ENCODE measurements around the gene ADGRG3. TPM values are rescaled to one million over a fixed set of nuclear protein-coding genes. Genes with fewer than 3 reads are reported as not detected.

ADGRG3 gene
- total and polyA plus RNA-seq, 10 of the 15 experiments (the other 5 are each of a cell fraction or from before 2014, with no cell fraction given) = 0.10 to 0.11 (median 0.10) TPM; not detected in 7

DNA sequence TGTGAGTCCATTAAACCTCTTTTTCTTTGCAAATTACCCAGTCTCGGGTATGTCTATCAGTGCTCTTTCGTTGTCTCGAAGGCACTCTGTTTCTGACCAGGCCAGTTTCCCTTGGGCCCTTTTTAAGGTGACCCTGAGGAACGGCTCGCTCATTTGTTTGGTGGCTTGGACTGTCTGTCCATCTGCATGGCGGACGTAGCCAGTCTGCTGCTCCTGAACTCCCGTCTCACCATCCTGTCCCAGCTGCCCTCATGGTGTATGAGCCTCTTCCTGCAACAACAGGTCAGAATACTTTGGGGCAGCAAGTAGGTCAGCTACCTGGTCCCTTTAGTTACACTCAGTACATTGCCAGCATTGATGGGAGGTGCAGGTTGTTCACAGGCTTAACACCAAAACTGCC is 45.5 kb downstream of the ADGRG3 start:
- H3K4me3 ChIP-seq = no peak overlapping the region
- ChIA-PET RAD21 (ENCODE audit: unreplicated experiment) (no interaction called here), POLR2A (no interaction called here), CTCF (interaction anchor here (1.5 to 1.6 kb wide), 2 partner anchors 113 to 137 kb away, joined by 4 to 5 read pairs; no protein-coding TSS in a partner anchor), SMC1A (ENCODE audit: uncharacterized antibody, unreplicated experiment) (no interaction called here)
- BruUV-seq (replicated peaks) = no TSS peak
- ATAC-seq = no peak
- H3K4me2 ChIP-seq (ENCODE audit: control insufficient read depth, insufficient read depth) = no peak overlapping the region
- WGBS (ENCODE audit: insufficient coverage, insufficient replicate concordance, low lambda C conversion rate, missing lambda C conversion rate) = 40% methylated on average over 8 of the region's 8 CpGs
- H3K27ac ChIP-seq (ENCODE audit: control insufficient read depth, insufficient read depth) = no peak overlapping the region
- no peaks in the 10 kb centered on the region for H3K36me3 ChIP-seq (ENCODE audit: control insufficient read depth in 2 of 2, insufficient read depth in 2 of 2, low read length in 1 of 2)
- H3K4me1 ChIP-seq (ENCODE audit: control insufficient read depth, insufficient read depth, low read length) = no peaks in the 10 kb centered on the region
- H4K20me1 ChIP-seq (ENCODE audit: control insufficient read depth, insufficient read depth) = no peaks in the 10 kb centered on the region
- H3K9ac ChIP-seq (ENCODE audit: control insufficient read depth, insufficient read depth, low read length) = no peak overlapping the region
- no peak for FAIRE-seq
- H3K79me2 ChIP-seq (ENCODE audit: control insufficient read depth, insufficient read depth, low read length) = no peaks in the 10 kb centered on the region
- no peaks in the 10 kb centered on the region for H3K9me3 ChIP-seq (replicated peaks; ENCODE audit: control insufficient read depth, insufficient read depth, low read length)
- intact Hi-C loops (cut with micrococcal nuclease; ENCODE audit: unreplicated experiment) = no loop called here
- no peak overlapping the region for H2AFZ ChIP-seq (ENCODE audit: control insufficient read depth, low read depth, low read length)
- peaks cover 0 to 2% of the 10 kb centered on the region in 2 experiments; a peak in 2 of 4 replicates for H3K27me3 ChIP-seq (replicated peaks in 1 of 2; ENCODE audit: control insufficient read depth in 2 of 2, insufficient read depth in 2 of 2, low read length in 1 of 2)
- TF ChIP-seq CREM (IDR thresholded peaks at IDR 0.05; ENCODE audit: low read depth) (no peak), POU2F2 (IDR thresholded peaks at IDR 0.05; ENCODE audit: borderline replicate concordance, low read depth, low read length) (no peak), SUZ12 (IDR thresholded peaks at IDR 0.05; ENCODE audit: unreplicated experiment) (no peak)
- TF ChIP-seq, protein P1, sequence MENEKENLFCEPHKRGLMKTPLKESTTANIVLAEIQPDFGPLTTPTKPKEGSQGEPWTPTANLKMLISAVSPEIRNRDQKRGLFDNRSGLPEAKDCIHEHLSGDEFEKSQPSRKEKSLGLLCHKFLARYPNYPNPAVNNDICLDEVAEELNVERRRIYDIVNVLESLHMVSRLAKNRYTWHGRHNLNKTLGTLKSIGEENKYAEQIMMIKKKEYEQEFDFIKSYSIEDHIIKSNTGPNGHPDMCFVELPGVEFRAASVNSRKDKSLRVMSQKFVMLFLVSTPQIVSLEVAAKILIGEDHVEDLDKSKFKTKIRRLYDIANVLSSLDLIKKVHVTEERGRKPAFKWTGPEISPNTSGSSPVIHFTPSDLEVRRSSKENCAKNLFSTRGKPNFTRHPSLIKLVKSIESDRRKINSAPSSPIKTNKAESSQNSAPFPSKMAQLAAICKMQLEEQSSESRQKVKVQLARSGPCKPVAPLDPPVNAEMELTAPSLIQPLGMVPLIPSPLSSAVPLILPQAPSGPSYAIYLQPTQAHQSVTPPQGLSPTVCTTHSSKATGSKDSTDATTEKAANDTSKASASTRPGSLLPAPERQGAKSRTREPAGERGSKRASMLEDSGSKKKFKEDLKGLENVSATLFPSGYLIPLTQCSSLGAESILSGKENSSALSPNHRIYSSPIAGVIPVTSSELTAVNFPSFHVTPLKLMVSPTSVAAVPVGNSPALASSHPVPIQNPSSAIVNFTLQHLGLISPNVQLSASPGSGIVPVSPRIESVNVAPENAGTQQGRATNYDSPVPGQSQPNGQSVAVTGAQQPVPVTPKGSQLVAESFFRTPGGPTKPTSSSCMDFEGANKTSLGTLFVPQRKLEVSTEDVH (IDR thresholded peaks at IDR 0.05; ENCODE audit: low read depth, partially characterized antibody) = no peak
- no peak for DNase-seq (ENCODE audit: low read depth, low spot score)
- in situ Hi-C loops (cut with MboI) = no loop called here

DNA sequence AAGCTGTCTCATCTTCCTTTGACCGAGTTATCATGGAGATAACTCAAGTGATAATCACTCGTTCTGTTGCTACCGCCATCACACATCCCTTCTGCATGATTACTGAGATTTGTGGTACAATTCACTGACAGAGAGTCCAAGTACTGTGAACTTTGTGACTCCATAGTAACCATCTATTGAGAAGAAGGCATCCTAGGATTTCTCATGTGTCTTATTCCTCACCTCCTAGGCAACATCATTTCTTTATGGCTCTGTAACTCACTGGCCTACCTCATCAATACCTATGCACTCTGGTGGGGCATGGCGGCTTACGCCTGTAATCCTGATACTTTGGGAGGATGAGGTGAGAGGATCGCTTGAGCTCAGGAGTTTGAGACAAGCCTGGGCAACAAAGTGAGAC is 45.9 kb downstream of the ADGRG3 start:
- BruUV-seq (replicated peaks) = no TSS peak
- H3K36me3 ChIP-seq (ENCODE audit: control insufficient read depth in 2 of 2, insufficient read depth in 2 of 2, low read length in 1 of 2) = no peaks in the 10 kb centered on the region
- no peak overlapping the region for H3K4me3 ChIP-seq
- no peak overlapping the region for H3K9ac ChIP-seq (ENCODE audit: control insufficient read depth, insufficient read depth, low read length)
- no peaks in the 10 kb centered on the region for H3K4me1 ChIP-seq (ENCODE audit: control insufficient read depth, insufficient read depth, low read length)
- POLR2A ChIA-PET = no interaction called here
- FAIRE-seq (no peak), ATAC-seq (no peak), DNase-seq (ENCODE audit: low read depth, low spot score) (no peak)
- WGBS (ENCODE audit: insufficient coverage, insufficient replicate concordance, low lambda C conversion rate, missing lambda C conversion rate) = 67% methylated on average over 6 of the region's 6 CpGs
- no peak overlapping the region for H2AFZ ChIP-seq (ENCODE audit: control insufficient read depth, low read depth, low read length)
- H3K9me3 ChIP-seq (replicated peaks; ENCODE audit: control insufficient read depth, insufficient read depth, low read length) = no peaks in the 10 kb centered on the region
- intact Hi-C loops (cut with micrococcal nuclease; ENCODE audit: unreplicated experiment) (no loop called here), in situ Hi-C loops (cut with MboI) (no loop called here)
- CTCF ChIA-PET = no interaction called here
- RAD21 ChIA-PET (ENCODE audit: unreplicated experiment) = no interaction called here
- H3K27ac ChIP-seq (ENCODE audit: control insufficient read depth, insufficient read depth) = no peak overlapping the region
- no peak overlapping the region for H3K4me2 ChIP-seq (ENCODE audit: control insufficient read depth, insufficient read depth)
- no peaks in the 10 kb centered on the region for H3K79me2 ChIP-seq (ENCODE audit: control insufficient read depth, insufficient read depth, low read length)
- H3K27me3 ChIP-seq (replicated peaks in 1 of 2; ENCODE audit: control insufficient read depth in 2 of 2, insufficient read depth in 2 of 2, low read length in 1 of 2) = peaks cover 0 to 2% of the 10 kb centered on the region in 2 experiments; a peak in 2 of 4 replicates
- no peaks in the 10 kb centered on the region for H4K20me1 ChIP-seq (ENCODE audit: control insufficient read depth, insufficient read depth)
- SMC1A ChIA-PET (ENCODE audit: uncharacterized antibody, unreplicated experiment) = no interaction called here
- TF ChIP-seq ASH2L (IDR thresholded peaks at IDR 0.05; ENCODE audit: borderline replicate concordance, low read depth) (no peak), HCFC1 (IDR thresholded peaks at IDR 0.05; ENCODE audit: low read length) (no peak), SP1 (IDR thresholded peaks at IDR 0.05; ENCODE audit: low read depth, low read length) (no peak), FOS (IDR thresholded peaks at IDR 0.05; ENCODE audit: borderline replicate concordance, extremely low read depth, insufficient read length) (no peak), CHD4 (IDR thresholded peaks at IDR 0.05) (no peak), CHD1 (IDR thresholded peaks at IDR 0.05; ENCODE audit: low read depth, low read length) (no peak), GATAD2B (conservative IDR thresholded peaks at IDR 0.05; ENCODE audit: low read depth) (no peak), PAX5 (IDR thresholded peaks at IDR 0.05; ENCODE audit: borderline replicate concordance, low read depth, low read length) (no peak), RFX5 (IDR thresholded peaks at IDR 0.05; ENCODE audit: low read depth, low read length) (no peak), EGR1 (IDR thresholded peaks at IDR 0.05; ENCODE audit: borderline replicate concordance in 1 of 2, low read depth in 2 of 2, low read length in 2 of 2) (no peak), NRF1 (conservative IDR thresholded peaks at IDR 0.05; ENCODE audit: low read depth, low read length) (no peak)
- TF ChIP-seq, protein P2, sequence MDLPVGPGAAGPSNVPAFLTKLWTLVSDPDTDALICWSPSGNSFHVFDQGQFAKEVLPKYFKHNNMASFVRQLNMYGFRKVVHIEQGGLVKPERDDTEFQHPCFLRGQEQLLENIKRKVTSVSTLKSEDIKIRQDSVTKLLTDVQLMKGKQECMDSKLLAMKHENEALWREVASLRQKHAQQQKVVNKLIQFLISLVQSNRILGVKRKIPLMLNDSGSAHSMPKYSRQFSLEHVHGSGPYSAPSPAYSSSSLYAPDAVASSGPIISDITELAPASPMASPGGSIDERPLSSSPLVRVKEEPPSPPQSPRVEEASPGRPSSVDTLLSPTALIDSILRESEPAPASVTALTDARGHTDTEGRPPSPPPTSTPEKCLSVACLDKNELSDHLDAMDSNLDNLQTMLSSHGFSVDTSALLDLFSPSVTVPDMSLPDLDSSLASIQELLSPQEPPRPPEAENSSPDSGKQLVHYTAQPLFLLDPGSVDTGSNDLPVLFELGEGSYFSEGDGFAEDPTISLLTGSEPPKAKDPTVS (IDR thresholded peaks at IDR 0.05; ENCODE audit: low read depth, low read length) = no peak
